ENCODE measurements around the gene THBS2. TPM values are rescaled to one million over a fixed set of nuclear protein-coding genes. Genes with fewer than 3 reads are reported as not detected.

The THBS2 gene
- total RNA-seq, 1 experiment from 2014 or later = 0.39 TPM

DNA sequence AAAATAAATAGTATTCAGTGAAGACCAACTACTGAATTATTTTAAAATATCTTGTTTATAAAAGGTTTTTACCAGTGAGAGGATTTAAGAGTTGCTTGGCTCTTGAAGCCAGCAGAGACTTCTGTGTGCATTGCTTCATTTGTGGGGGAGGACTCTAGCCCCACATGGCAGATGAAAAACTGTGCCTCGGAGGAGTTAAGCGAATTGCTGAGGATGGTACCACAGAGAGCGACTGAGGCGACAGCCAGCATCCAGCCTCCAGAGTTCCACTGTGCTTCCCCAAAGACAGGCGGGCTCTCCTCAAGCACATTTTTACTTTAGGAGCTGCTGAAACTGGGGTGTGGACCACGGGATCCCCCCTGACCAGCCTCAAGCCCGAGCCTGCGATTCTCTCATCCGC, 80.7 kb downstream of the THBS2 start:
- DNase-seq (ENCODE audit: low read depth, low spot score) (no peak), ATAC-seq (no peak)
- Histone ChIP-seq H3K9me3 (ENCODE audit: control insufficient read depth in 1 of 2, insufficient read depth in 1 of 2, low read depth in 1 of 2, low read length in 2 of 2) (no peaks in the 10 kb centered on the region), H3K27ac (ENCODE audit: low read depth, low read length) (no peak overlapping the region), H3K36me3 (ENCODE audit: control insufficient read depth in 1 of 2, insufficient read depth in 2 of 2, low read length in 2 of 2) (no peaks in the 10 kb centered on the region), H3K4me3 (replicated peaks in 1 of 2; ENCODE audit: low read depth in 1 of 2, low read length in 2 of 2) (no peak overlapping the region), H2AFZ (ENCODE audit: low read depth, low read length, poor library complexity, severe bottlenecking) (no peak overlapping the region), H4K20me1 (ENCODE audit: insufficient read depth) (no peaks in the 10 kb centered on the region), H3K9ac (ENCODE audit: low read length) (no peak overlapping the region), H3K9me2 (ENCODE audit: insufficient read depth) (no peaks in the 10 kb centered on the region), H3K4me2 (ENCODE audit: low read length) (peak overlapping the region; percentile 52), H3K4me1 (ENCODE audit: control insufficient read depth in 1 of 2, insufficient read depth in 2 of 2, low read length in 2 of 2) (peaks cover 19 to 60% of the 10 kb centered on the region in 2 experiments), H3K79me2 (ENCODE audit: insufficient read depth, low read length) (no peaks in the 10 kb centered on the region), H3K27me3 (ENCODE audit: insufficient read depth, low read length) (no peaks in the 10 kb centered on the region)
- BruUV-seq (replicated peaks) = no TSS peak
- TF ChIP-seq, protein P1, sequence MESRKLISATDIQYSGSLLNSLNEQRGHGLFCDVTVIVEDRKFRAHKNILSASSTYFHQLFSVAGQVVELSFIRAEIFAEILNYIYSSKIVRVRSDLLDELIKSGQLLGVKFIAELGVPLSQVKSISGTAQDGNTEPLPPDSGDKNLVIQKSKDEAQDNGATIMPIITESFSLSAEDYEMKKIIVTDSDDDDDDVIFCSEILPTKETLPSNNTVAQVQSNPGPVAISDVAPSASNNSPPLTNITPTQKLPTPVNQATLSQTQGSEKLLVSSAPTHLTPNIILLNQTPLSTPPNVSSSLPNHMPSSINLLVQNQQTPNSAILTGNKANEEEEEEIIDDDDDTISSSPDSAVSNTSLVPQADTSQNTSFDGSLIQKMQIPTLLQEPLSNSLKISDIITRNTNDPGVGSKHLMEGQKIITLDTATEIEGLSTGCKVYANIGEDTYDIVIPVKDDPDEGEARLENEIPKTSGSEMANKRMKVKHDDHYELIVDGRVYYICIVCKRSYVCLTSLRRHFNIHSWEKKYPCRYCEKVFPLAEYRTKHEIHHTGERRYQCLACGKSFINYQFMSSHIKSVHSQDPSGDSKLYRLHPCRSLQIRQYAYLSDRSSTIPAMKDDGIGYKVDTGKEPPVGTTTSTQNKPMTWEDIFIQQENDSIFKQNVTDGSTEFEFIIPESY (IDR thresholded peaks at IDR 0.05; ENCODE audit: extremely low read depth, insufficient replicate concordance, low read length) = no peak
- no peak for TF ChIP-seq CBX3 (IDR thresholded peaks at IDR 0.05; ENCODE audit: low read depth)
- ChIA-PET RAD21 (ENCODE audit: low non-redundant PET in 1 of 2, low total read pairs in 2 of 2, uncharacterized antibody in 2 of 2, unreplicated experiment in 2 of 2) (no interaction called here), CTCF (no interaction called here), POLR2A (no interaction called here)
- intact Hi-C loops (cut with micrococcal nuclease) = no loop called here

DNA sequence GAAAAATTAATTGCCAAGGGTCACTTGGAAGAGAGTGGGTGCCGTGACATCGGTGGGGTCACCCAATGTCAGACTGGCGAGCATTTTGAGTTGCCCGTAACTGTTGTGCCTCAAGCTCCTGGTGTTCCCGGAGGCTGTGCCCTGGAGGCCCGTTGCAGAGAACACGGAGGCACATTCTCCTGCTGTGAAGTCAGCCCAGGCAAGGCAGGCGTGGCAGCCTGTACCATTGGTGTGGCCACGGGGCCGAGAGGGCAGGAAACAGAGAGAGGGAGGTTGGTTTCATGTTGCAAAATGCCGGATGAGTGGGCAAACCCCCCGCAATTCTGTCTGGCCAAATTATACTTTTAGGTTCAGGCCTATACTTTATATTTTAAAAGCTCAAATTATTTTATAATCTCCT, 81.2 kb downstream of the THBS2 start:
- ChIA-PET POLR2A (no interaction called here), RAD21 (ENCODE audit: low non-redundant PET in 1 of 2, low total read pairs in 2 of 2, uncharacterized antibody in 2 of 2, unreplicated experiment in 2 of 2) (no interaction called here), CTCF (no interaction called here)
- Histone ChIP-seq H3K9me2 (ENCODE audit: insufficient read depth) (no peaks in the 10 kb centered on the region), H3K79me2 (ENCODE audit: insufficient read depth, low read length) (no peaks in the 10 kb centered on the region), H3K4me2 (ENCODE audit: low read length) (peak overlapping the region; percentile 52), H3K9me3 (ENCODE audit: control insufficient read depth in 1 of 2, insufficient read depth in 1 of 2, low read depth in 1 of 2, low read length in 2 of 2) (no peaks in the 10 kb centered on the region), H3K9ac (ENCODE audit: low read length) (no peak overlapping the region), H4K20me1 (ENCODE audit: insufficient read depth) (no peaks in the 10 kb centered on the region), H3K4me3 (replicated peaks in 1 of 2; ENCODE audit: low read depth in 1 of 2, low read length in 2 of 2) (0 out of 4 replicates have a peak overlapping the region, but pooled peaks of 1 of the 2 experiments have one; percentile 3), H2AFZ (ENCODE audit: low read depth, low read length, poor library complexity, severe bottlenecking) (no peak overlapping the region), H3K27ac (ENCODE audit: low read depth, low read length) (no peak overlapping the region), H3K36me3 (ENCODE audit: control insufficient read depth in 1 of 2, insufficient read depth in 2 of 2, low read length in 2 of 2) (no peaks in the 10 kb centered on the region), H3K4me1 (ENCODE audit: control insufficient read depth in 1 of 2, insufficient read depth in 2 of 2, low read length in 2 of 2) (peaks cover 24 to 65% of the 10 kb centered on the region in 2 experiments), H3K27me3 (ENCODE audit: insufficient read depth, low read length) (no peaks in the 10 kb centered on the region)
- intact Hi-C loops (cut with micrococcal nuclease) = no loop called here
- DNase-seq (ENCODE audit: low read depth, low spot score) (peak; percentile 35), ATAC-seq (peak; percentile 71)
- TF ChIP-seq SRF (IDR thresholded peaks at IDR 0.05; ENCODE audit: low read depth) (no peak), TCF7L2 (IDR thresholded peaks at IDR 0.05; ENCODE audit: borderline replicate concordance, extremely low read depth, insufficient read depth, insufficient read length) (no peak), POLR2AphosphoS5 (IDR thresholded peaks at IDR 0.05; ENCODE audit: low read depth, low read length) (peak; percentile 34; the same call in 1 of the 2 replicates), EZH2phosphoT487 (IDR thresholded peaks at IDR 0.05; ENCODE audit: borderline replicate concordance) (no peak), SP1 (IDR thresholded peaks at IDR 0.05; ENCODE audit: low read depth) (peak; percentile 77), ZFX (IDR thresholded peaks at IDR 0.05) (no peak), JUND (IDR thresholded peaks at IDR 0.05) (peak; percentile 59), CEBPB (IDR thresholded peaks at IDR 0.05; ENCODE audit: low read depth) (no peak), FOSL1 (IDR thresholded peaks at IDR 0.05; ENCODE audit: low read depth) (no peak), RAD21 (IDR thresholded peaks at IDR 0.05; ENCODE audit: low read depth) (no peak)
- TF ChIP-seq, protein P2, sequence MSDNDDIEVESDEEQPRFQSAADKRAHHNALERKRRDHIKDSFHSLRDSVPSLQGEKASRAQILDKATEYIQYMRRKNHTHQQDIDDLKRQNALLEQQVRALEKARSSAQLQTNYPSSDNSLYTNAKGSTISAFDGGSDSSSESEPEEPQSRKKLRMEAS (IDR thresholded peaks at IDR 0.05) = peak; percentile 88
- TF ChIP-seq, protein P1 (IDR thresholded peaks at IDR 0.05; ENCODE audit: extremely low read depth, insufficient replicate concordance, low read length) = peak; percentile 31
- BruUV-seq (replicated peaks) = no TSS peak

All from HCT116 (cell line).